Liver (tissue), 9 donors: ENCODE results near the gene ABHD14A. TPM values are rescaled to one million over a fixed set of nuclear protein-coding genes. Genes with fewer than 3 reads are reported as not detected.

Source experiments
- DNase-seq: peaks from one replicate; pipeline ENCODE4 v3.0.0-alpha.2; 2017; ENCODE audit warnings: low spot score
- H3K27ac ChIP-seq, 2 donors: one replicate each; pipeline ENCODE4 v1.7.0; 2013; ENCODE audit warnings: inconsistent platforms in 2 of 2, low read length in 2 of 2, control low read depth in 1 of 2, low read depth in 1 of 2, mild to moderate bottlenecking in 1 of 2
- H3K27me3 ChIP-seq, 4 donors: one replicate each; pipeline versions ENCODE4 v1.6.1 to v1.7.0; 2013; ENCODE audit warnings: low read length in 3 of 4, inconsistent platforms in 1 of 4, mild to moderate bottlenecking in 1 of 4, moderate library complexity in 1 of 4; ENCODE audit not compliant: control insufficient read depth in 4 of 4, insufficient read depth in 4 of 4
- H3K36me3 ChIP-seq, 4 donors: one replicate each; pipeline versions ENCODE4 v1.6.1 to v1.7.0; 2013; ENCODE audit warnings: low read length in 3 of 4, mild to moderate bottlenecking in 3 of 4, low read depth in 1 of 4, moderate library complexity in 1 of 4; ENCODE audit not compliant: control insufficient read depth in 4 of 4, insufficient read depth in 3 of 4
- H3K4me1 ChIP-seq, 4 donors: one replicate each; pipeline versions ENCODE4 v1.6.1 to v1.7.0; 2013; ENCODE audit warnings: low read length in 3 of 4, mild to moderate bottlenecking in 3 of 4, moderate library complexity in 1 of 4; ENCODE audit not compliant: control insufficient read depth in 4 of 4, insufficient read depth in 4 of 4
- H3K4me3 ChIP-seq, 3 donors: one replicate each; pipeline versions ENCODE4 v1.6.1 to v1.7.0; 2013; ENCODE audit warnings: low read length in 3 of 3, control low read depth in 1 of 3, low read depth in 1 of 3, mild to moderate bottlenecking in 1 of 3
- H3K9ac ChIP-seq, 2 donors: one replicate each; pipeline ENCODE4 v1.7.0; 2013; ENCODE audit warnings: low read length in 2 of 2, mild to moderate bottlenecking in 2 of 2, moderate library complexity in 2 of 2, control low read depth in 1 of 2, low read depth in 1 of 2
- H3K9me3 ChIP-seq, 4 donors: one replicate each; pipeline versions ENCODE4 v1.6.1 to v1.7.0; 2013; ENCODE audit warnings: low read length in 3 of 4; ENCODE audit not compliant: control insufficient read depth in 4 of 4
- ATF3 ChIP-seq: IDR thresholded peaks from 2 replicates; pipeline ENCODE4 v1.6.1; 2016; ENCODE audit warnings: antibody characterized with exemption
- CTCF ChIP-seq: fragments of 150-350 bp; IDR thresholded peaks from 2 replicates; pipeline ENCODE4 v1.5.1; 2017; ENCODE audit warnings: improper control_type of control experiment, low read depth, low read length; ENCODE audit not compliant: missing input control
- EGR1 ChIP-seq, 2 donors: IDR thresholded peaks; 2 replicates each; pipeline ENCODE4 v1.6.1; 2016 to 2018; ENCODE audit warnings: antibody characterized with exemption in 2 of 2, low read depth in 2 of 2
- FOXA2 ChIP-seq: IDR thresholded peaks from 2 replicates; pipeline ENCODE4 v1.6.1; 2016; ENCODE audit warnings: antibody characterized with exemption
- GABPA ChIP-seq, 2 donors: IDR thresholded peaks in 1 of 2; conservative IDR thresholded peaks in 1 of 2; 2 replicates each; pipeline ENCODE4 v1.6.1; 2016; ENCODE audit warnings: antibody characterized with exemption in 2 of 2, mild to moderate bottlenecking in 1 of 2, moderate library complexity in 1 of 2
- HNF4A ChIP-seq, 2 donors: conservative IDR thresholded peaks; 2 replicates each; pipeline ENCODE4 v1.6.1; 2016; ENCODE audit warnings: antibody characterized with exemption in 2 of 2, mild to moderate bottlenecking in 2 of 2
- JUND ChIP-seq, 2 donors: IDR thresholded peaks; 2 replicates each; pipeline ENCODE4 v1.6.1; 2016; ENCODE audit warnings: antibody characterized with exemption in 2 of 2
- NR2F2 ChIP-seq: IDR thresholded peaks from 2 replicates; pipeline ENCODE4 v1.6.1; 2016; ENCODE audit warnings: antibody characterized with exemption
- RAD21 ChIP-seq, 2 donors: IDR thresholded peaks; 2 replicates each; pipeline ENCODE4 v1.6.1; 2016; ENCODE audit warnings: antibody characterized with exemption in 2 of 2, mild to moderate bottlenecking in 2 of 2
- RXRA ChIP-seq, 2 donors: IDR thresholded peaks; 2 replicates each; pipeline ENCODE4 v1.6.1; 2017 to 2018; ENCODE audit warnings: antibody characterized with exemption in 2 of 2, mild to moderate bottlenecking in 1 of 2
- TAF1 ChIP-seq: conservative IDR thresholded peaks from 2 replicates; pipeline ENCODE4 v1.6.1; 2016; ENCODE audit warnings: antibody characterized with exemption, mild to moderate bottlenecking
- YY1 ChIP-seq: IDR thresholded peaks from 2 replicates; pipeline ENCODE4 v1.6.1; 2016; ENCODE audit warnings: antibody characterized with exemption, mild to moderate bottlenecking
- WGBS: extraction: QIAGEN DNeasy Blood & Tissue Kit; methylation state at CpG from one replicate; pipeline ENCODE4 v1.1.7; 2013; 5-methylcytosine and 5-hydroxymethylcytosine counted together
- polyA plus RNA-seq, 2 donors: library from polyadenylated mRNA; stranded (reverse) in 1 of 2; unstranded in 1 of 2; fragments of 200-250 nt in 1 of 2; fragments of >200 nt in 1 of 2; fragmentation: Nextera tagmentation in 1 of 2; extraction: Ambion mirVana in 1 of 2; gene quantifications; one replicate each; pipeline versions ENCODE4 v1.2.1 to v1.2.3, GENCODE V29; 2013 to 2015
- total RNA-seq, 2 donors: library from RNA; depleted of rRNA; stranded (reverse); fragments of >200 nt; gene quantifications; one replicate each; pipeline ENCODE4 v1.2.3, GENCODE V29; 2014
- TF ChIP-seq, protein P1 (sequence below): IDR thresholded peaks from 2 replicates; pipeline ENCODE4 v1.6.1; 2016; ENCODE audit warnings: antibody characterized with exemption, mild to moderate bottlenecking
- TF ChIP-seq, protein P2 (sequence below): IDR thresholded peaks from 2 replicates; pipeline ENCODE4 v1.6.1; 2016; ENCODE audit warnings: antibody characterized with exemption
- TF ChIP-seq, protein P3 (sequence below): IDR thresholded peaks from 2 replicates; pipeline ENCODE4 v1.6.1; 2016; ENCODE audit warnings: antibody characterized with exemption
- donor health status: healthy.
- donor health status: healthy.
- donor health status: healthy.
- donor health status: healthy.
- donor health status: healthy.

The ABHD14A gene
- total and polyA plus RNA-seq, 4 donors = 8.2 to 19.9 (median 13.4) TPM

- no peaks in the 10 kb centered on the region for H3K9me3 ChIP-seq
- H3K4me1 ChIP-seq = peaks cover 8 to 50% (median 44%) of the 10 kb centered on the region in 4 donors
- DNase-seq = no peak
- no peak overlapping the region for H3K4me3 ChIP-seq
- no peaks in the 10 kb centered on the region for H3K27me3 ChIP-seq
- no peaks in the 10 kb centered on the region for H3K36me3 ChIP-seq
- WGBS = 84% methylated on average over 6 of the region's 6 CpGs
- TF ChIP-seq FOXA2 (no peak), JUND (IDR thresholded peaks at IDR 0.05) (no peak), ATF3 (no peak), HNF4A (conservative IDR thresholded peaks at IDR 0.05) (no peak)
- H3K27ac ChIP-seq = no peak overlapping the region
- no peak overlapping the region for H3K9ac ChIP-seq
Measured at GRCh38 chr3:51968883-51969678, 5.8 kb upstream of the ABHD14A start.

GRCh38 chr3:51969841-51970240, 5.0 kb upstream of the ABHD14A start:
- no peaks in the 10 kb centered on the region for H3K36me3 ChIP-seq
- no peaks in the 10 kb centered on the region for H3K27me3 ChIP-seq
- DNase-seq = no peak
- no peak overlapping the region for H3K9ac ChIP-seq
- TF ChIP-seq, protein P1, sequence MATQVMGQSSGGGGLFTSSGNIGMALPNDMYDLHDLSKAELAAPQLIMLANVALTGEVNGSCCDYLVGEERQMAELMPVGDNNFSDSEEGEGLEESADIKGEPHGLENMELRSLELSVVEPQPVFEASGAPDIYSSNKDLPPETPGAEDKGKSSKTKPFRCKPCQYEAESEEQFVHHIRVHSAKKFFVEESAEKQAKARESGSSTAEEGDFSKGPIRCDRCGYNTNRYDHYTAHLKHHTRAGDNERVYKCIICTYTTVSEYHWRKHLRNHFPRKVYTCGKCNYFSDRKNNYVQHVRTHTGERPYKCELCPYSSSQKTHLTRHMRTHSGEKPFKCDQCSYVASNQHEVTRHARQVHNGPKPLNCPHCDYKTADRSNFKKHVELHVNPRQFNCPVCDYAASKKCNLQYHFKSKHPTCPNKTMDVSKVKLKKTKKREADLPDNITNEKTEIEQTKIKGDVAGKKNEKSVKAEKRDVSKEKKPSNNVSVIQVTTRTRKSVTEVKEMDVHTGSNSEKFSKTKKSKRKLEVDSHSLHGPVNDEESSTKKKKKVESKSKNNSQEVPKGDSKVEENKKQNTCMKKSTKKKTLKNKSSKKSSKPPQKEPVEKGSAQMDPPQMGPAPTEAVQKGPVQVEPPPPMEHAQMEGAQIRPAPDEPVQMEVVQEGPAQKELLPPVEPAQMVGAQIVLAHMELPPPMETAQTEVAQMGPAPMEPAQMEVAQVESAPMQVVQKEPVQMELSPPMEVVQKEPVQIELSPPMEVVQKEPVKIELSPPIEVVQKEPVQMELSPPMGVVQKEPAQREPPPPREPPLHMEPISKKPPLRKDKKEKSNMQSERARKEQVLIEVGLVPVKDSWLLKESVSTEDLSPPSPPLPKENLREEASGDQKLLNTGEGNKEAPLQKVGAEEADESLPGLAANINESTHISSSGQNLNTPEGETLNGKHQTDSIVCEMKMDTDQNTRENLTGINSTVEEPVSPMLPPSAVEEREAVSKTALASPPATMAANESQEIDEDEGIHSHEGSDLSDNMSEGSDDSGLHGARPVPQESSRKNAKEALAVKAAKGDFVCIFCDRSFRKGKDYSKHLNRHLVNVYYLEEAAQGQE = no peak
- TF ChIP-seq GABPA (IDR thresholded peaks at IDR 0.05 in 1 of 2, conservative IDR thresholded peaks at IDR 0.05 in 1 of 2) = no peak
- TF ChIP-seq RXRA (IDR thresholded peaks at IDR 0.05) = no peak
- no peak for TF ChIP-seq TAF1
- TF ChIP-seq EGR1 (IDR thresholded peaks at IDR 0.05; ENCODE audit: low read depth in 2 of 2) = no peak
- TF ChIP-seq CTCF = no peak
- TF ChIP-seq, protein P2, sequence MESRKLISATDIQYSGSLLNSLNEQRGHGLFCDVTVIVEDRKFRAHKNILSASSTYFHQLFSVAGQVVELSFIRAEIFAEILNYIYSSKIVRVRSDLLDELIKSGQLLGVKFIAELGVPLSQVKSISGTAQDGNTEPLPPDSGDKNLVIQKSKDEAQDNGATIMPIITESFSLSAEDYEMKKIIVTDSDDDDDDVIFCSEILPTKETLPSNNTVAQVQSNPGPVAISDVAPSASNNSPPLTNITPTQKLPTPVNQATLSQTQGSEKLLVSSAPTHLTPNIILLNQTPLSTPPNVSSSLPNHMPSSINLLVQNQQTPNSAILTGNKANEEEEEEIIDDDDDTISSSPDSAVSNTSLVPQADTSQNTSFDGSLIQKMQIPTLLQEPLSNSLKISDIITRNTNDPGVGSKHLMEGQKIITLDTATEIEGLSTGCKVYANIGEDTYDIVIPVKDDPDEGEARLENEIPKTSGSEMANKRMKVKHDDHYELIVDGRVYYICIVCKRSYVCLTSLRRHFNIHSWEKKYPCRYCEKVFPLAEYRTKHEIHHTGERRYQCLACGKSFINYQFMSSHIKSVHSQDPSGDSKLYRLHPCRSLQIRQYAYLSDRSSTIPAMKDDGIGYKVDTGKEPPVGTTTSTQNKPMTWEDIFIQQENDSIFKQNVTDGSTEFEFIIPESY = no peak
- TF ChIP-seq HNF4A (conservative IDR thresholded peaks at IDR 0.05) = no peak
- TF ChIP-seq ATF3 = no peak
- TF ChIP-seq YY1 = no peak
- no peak for TF ChIP-seq JUND (IDR thresholded peaks at IDR 0.05)
- no peak for TF ChIP-seq NR2F2
- TF ChIP-seq RAD21 (IDR thresholded peaks at IDR 0.05) = no peak
- TF ChIP-seq, protein P3, sequence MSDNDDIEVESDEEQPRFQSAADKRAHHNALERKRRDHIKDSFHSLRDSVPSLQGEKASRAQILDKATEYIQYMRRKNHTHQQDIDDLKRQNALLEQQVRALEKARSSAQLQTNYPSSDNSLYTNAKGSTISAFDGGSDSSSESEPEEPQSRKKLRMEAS = no peak
- WGBS = 75% methylated on average over 4 of the region's 4 CpGs
- H3K27ac ChIP-seq = no peak overlapping the region
- H3K4me3 ChIP-seq = no peak overlapping the region
- peaks cover 14 to 57% (median 51%) of the 10 kb centered on the region in 4 donors for H3K4me1 ChIP-seq
- no peaks in the 10 kb centered on the region for H3K9me3 ChIP-seq
